ENCODE results near the gene SFXN5. TPM values are rescaled to one million over a fixed set of nuclear protein-coding genes. Genes with fewer than 3 reads are reported as not detected.
"Not testable (repeated sequence)": the region's sequence is repeated elsewhere in the genome, so short reads cannot be mapped to it uniquely, and the experiment has no call there.

The SFXN5 gene
- total RNA-seq, 1 experiment from 2014 or later, result 27.8 TPM

DNA sequence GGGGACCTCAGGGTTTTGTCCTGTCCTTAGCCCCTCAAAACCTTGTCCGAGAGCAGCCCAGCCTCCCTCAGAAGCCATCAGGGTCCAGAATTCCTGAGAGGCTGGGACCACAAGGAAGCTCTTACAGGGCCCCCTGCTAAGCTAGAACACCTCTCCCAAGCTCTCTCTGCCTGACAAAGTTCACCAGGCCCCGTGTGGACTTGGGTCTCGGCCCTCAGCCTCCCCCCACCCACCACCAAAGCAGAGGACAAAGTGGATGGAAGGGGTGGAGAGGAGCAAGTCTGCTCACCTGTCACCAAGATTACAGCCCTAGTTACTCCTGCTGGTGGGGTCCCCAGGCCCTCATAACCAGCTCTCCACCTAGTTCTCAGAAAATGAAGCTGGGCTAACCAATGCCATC lies 24.4 kb upstream of the SFXN5 start:
- intact Hi-C loops (cut with micrococcal nuclease; ENCODE audit: unreplicated experiment) (no loop called here), in situ Hi-C loops (cut with HindIII; ENCODE audit: low pct_unique_long_range_greater_than_20kb, low sequenced_read_pairs) (no loop called here)
- POLR2A ChIA-PET, result no interaction called here
- TF ChIP-seq POLR2AphosphoS5 (IDR thresholded peaks at IDR 0.05; ENCODE audit: low read depth, low read length), result no peak
- TF ChIP-seq TCF7L2 (IDR thresholded peaks at IDR 0.05; ENCODE audit: low read depth, low read length), result no peak
- TF ChIP-seq, protein P1, sequence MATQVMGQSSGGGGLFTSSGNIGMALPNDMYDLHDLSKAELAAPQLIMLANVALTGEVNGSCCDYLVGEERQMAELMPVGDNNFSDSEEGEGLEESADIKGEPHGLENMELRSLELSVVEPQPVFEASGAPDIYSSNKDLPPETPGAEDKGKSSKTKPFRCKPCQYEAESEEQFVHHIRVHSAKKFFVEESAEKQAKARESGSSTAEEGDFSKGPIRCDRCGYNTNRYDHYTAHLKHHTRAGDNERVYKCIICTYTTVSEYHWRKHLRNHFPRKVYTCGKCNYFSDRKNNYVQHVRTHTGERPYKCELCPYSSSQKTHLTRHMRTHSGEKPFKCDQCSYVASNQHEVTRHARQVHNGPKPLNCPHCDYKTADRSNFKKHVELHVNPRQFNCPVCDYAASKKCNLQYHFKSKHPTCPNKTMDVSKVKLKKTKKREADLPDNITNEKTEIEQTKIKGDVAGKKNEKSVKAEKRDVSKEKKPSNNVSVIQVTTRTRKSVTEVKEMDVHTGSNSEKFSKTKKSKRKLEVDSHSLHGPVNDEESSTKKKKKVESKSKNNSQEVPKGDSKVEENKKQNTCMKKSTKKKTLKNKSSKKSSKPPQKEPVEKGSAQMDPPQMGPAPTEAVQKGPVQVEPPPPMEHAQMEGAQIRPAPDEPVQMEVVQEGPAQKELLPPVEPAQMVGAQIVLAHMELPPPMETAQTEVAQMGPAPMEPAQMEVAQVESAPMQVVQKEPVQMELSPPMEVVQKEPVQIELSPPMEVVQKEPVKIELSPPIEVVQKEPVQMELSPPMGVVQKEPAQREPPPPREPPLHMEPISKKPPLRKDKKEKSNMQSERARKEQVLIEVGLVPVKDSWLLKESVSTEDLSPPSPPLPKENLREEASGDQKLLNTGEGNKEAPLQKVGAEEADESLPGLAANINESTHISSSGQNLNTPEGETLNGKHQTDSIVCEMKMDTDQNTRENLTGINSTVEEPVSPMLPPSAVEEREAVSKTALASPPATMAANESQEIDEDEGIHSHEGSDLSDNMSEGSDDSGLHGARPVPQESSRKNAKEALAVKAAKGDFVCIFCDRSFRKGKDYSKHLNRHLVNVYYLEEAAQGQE (IDR thresholded peaks at IDR 0.05; ENCODE audit: insufficient read depth in 1 of 2, low read depth in 2 of 2, low read length in 1 of 2), result no peak
- TF ChIP-seq, protein P2, sequence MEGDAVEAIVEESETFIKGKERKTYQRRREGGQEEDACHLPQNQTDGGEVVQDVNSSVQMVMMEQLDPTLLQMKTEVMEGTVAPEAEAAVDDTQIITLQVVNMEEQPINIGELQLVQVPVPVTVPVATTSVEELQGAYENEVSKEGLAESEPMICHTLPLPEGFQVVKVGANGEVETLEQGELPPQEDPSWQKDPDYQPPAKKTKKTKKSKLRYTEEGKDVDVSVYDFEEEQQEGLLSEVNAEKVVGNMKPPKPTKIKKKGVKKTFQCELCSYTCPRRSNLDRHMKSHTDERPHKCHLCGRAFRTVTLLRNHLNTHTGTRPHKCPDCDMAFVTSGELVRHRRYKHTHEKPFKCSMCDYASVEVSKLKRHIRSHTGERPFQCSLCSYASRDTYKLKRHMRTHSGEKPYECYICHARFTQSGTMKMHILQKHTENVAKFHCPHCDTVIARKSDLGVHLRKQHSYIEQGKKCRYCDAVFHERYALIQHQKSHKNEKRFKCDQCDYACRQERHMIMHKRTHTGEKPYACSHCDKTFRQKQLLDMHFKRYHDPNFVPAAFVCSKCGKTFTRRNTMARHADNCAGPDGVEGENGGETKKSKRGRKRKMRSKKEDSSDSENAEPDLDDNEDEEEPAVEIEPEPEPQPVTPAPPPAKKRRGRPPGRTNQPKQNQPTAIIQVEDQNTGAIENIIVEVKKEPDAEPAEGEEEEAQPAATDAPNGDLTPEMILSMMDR (IDR thresholded peaks at IDR 0.05), result no peak
- no peak for TF ChIP-seq SIN3A (IDR thresholded peaks at IDR 0.05; ENCODE audit: borderline replicate concordance, insufficient read depth, low read depth, low read length)
- no peaks in the 10 kb centered on the region for H3K4me1 ChIP-seq (ENCODE audit: control insufficient read depth, insufficient read depth, low read length)
- no TSS peak for BruUV-seq (replicated peaks)
- DNase-seq (ENCODE audit: low read depth, low spot score), result no peak
- CTCF ChIA-PET, result no interaction called here
- no peak overlapping the region for H3K4me3 ChIP-seq (ENCODE audit: low read depth in 2 of 2, low read length in 2 of 2)
- no peaks in the 10 kb centered on the region for H3K9me3 ChIP-seq (ENCODE audit: control insufficient read depth, insufficient read depth, low read depth, low read length)
- no peaks in the 10 kb centered on the region for H3K36me3 ChIP-seq (ENCODE audit: control insufficient read depth, insufficient read depth, low read length)
- ATAC-seq, result no peak
- H3K27me3 ChIP-seq (ENCODE audit: control insufficient read depth, insufficient read depth, low read length), result no peaks in the 10 kb centered on the region
- H3K27ac ChIP-seq (ENCODE audit: low read length), result no peak overlapping the region

DNA sequence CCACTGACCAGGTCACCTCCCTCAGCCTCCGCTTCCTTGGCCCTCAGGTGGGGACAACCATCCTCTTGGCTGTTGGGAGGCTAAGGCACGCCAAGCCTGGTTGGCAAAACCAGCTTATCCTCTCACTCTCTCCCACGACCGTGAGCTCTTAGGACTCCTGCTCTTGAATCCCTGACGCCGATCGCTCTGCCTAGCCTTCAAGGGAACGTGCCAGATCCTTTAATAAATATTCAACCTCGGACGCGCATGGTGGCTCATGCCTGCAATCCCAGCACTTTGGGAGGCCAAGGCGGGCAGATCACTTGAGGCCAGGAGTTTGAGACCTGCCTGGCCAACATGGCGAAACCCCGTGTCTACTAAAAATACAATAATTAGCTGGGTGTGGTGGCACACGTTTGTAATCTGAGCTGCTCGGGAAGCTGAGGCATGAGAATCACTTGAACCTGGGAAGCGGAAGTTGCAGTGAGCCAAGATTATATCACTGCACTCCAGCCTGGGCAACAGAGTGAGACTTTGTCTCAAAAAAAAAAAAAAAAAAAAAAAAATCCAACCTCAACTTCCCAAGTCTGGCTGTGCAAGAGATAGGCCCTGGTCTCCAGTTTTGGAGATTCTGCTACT lies 22.2 kb upstream of the SFXN5 start:
- BruUV-seq (replicated peaks); CTCF ChIA-PET; in situ Hi-C loops (cut with HindIII; ENCODE audit: low pct_unique_long_range_greater_than_20kb, low sequenced_read_pairs); H3K27ac ChIP-seq (ENCODE audit: low read length); intact Hi-C loops (cut with micrococcal nuclease; ENCODE audit: unreplicated experiment); H3K36me3 ChIP-seq (ENCODE audit: control insufficient read depth, insufficient read depth, low read length); ATAC-seq; POLR2A ChIA-PET; DNase-seq (ENCODE audit: low read depth, low spot score); H3K9me3 ChIP-seq (ENCODE audit: control insufficient read depth, insufficient read depth, low read depth, low read length); H3K27me3 ChIP-seq (ENCODE audit: control insufficient read depth, insufficient read depth, low read length); H3K4me1 ChIP-seq (ENCODE audit: control insufficient read depth, insufficient read depth, low read length); H3K4me3 ChIP-seq (ENCODE audit: low read depth in 2 of 2, low read length in 2 of 2): not testable (repeated sequence)

DNA sequence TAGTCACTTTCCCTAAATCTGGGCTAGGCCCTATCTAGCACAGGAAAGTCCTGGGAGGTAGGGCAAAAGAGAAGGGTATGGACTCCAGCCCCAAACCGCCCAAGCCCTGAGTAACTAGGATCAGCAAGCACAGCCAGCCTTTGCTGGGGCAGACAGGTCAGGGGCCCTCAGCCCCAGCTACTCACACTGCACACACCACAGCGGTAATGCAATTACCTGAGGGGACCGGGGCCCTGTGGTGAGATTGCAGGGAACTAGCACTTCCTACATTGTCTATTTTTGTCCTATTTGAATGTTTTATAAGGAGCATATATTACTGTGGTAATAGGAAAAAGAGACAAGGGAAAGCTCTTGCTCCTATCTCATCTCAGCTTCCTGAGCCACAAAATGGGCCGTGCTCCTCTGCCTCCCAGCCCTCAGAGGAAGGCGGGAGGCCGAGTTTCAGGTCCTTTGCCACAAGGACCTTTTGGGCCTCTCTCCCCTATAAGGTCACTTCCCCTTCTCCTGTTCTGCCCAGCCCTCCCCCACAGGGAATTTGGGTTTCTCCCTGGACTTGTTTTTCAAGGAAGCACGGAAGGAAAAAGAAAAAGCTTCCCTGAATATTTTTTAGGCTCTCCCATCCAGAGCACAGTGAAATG lies 20.8 kb upstream of the SFXN5 start:
- in situ Hi-C loops (cut with HindIII; ENCODE audit: low pct_unique_long_range_greater_than_20kb, low sequenced_read_pairs), result no loop called here
- Histone ChIP-seq H3K4me1 (ENCODE audit: control insufficient read depth, insufficient read depth, low read length) (no peaks in the 10 kb centered on the region), H3K27ac (ENCODE audit: low read length) (no peak overlapping the region), H3K9me3 (ENCODE audit: control insufficient read depth, insufficient read depth, low read depth, low read length) (no peaks in the 10 kb centered on the region), H3K4me3 (ENCODE audit: low read depth in 2 of 2, low read length in 2 of 2) (no peak overlapping the region), H3K27me3 (ENCODE audit: control insufficient read depth, insufficient read depth, low read length) (no peaks in the 10 kb centered on the region), H3K36me3 (ENCODE audit: control insufficient read depth, insufficient read depth, low read length) (no peaks in the 10 kb centered on the region)
- ChIA-PET CTCF (no interaction called here), POLR2A (no interaction called here)
- TF ChIP-seq, protein P2 (IDR thresholded peaks at IDR 0.05), result no peak
- no peak for TF ChIP-seq SIN3A (IDR thresholded peaks at IDR 0.05; ENCODE audit: borderline replicate concordance, insufficient read depth, low read depth, low read length)
- TF ChIP-seq, protein P1 (IDR thresholded peaks at IDR 0.05; ENCODE audit: insufficient read depth in 1 of 2, low read depth in 2 of 2, low read length in 1 of 2), result no peak
- no peak for TF ChIP-seq TCF7L2 (IDR thresholded peaks at IDR 0.05; ENCODE audit: low read depth, low read length)
- TF ChIP-seq POLR2AphosphoS5 (IDR thresholded peaks at IDR 0.05; ENCODE audit: low read depth, low read length), result no peak
- DNase-seq (ENCODE audit: low read depth, low spot score) (no peak), ATAC-seq (no peak)
- intact Hi-C loops (cut with micrococcal nuclease; ENCODE audit: unreplicated experiment), result no loop called here
- no TSS peak for BruUV-seq (replicated peaks)

Data from Panc1 (cell line).